Activated naive CD4-positive, alpha-beta T cell treated with anti-CD3 and anti-CD28 coated beads, Interleukin-2, amount 10 ng/mL, durations not matched to agents 7 days and 5 days (primary cell): ENCODE measurements around the gene TAB3.

ENCODE experiments used
- CTCF ChIA-PET: fragments of 350-600 bp; sonication (Branson Sonifier 250); formaldehyde crosslinking; loops from one replicate; lab custom pipeline; 2021; ENCODE audit warnings: antibody characterized with exemption; lab: Charles Lee
- DNase-seq: peaks from one replicate; pipeline ENCODE4 v3.0.0-alpha.2; 2020
- H3K27ac Mint-ChIP-seq: one replicate; pipeline ENCODE4 v1.8.0; 2021; ENCODE audit warnings: mild to moderate bottlenecking, moderate library complexity, mixed read lengths
- H3K27me3 Mint-ChIP-seq: one replicate; pipeline ENCODE4 v1.8.0; 2021; ENCODE audit warnings: mild to moderate bottlenecking, mixed read lengths
- H3K36me3 Mint-ChIP-seq: one replicate; pipeline ENCODE4 v1.8.0; 2021; ENCODE audit warnings: mixed read lengths
- H3K4me1 Mint-ChIP-seq: one replicate; pipeline ENCODE4 v1.8.0; 2021; ENCODE audit warnings: mixed read lengths
- H3K4me3 Mint-ChIP-seq: one replicate; pipeline ENCODE4 v1.8.0; 2021; ENCODE audit warnings: mild to moderate bottlenecking, moderate library complexity, mixed read lengths
- H3K9me3 Mint-ChIP-seq: one replicate; pipeline ENCODE4 v1.8.0; 2021; ENCODE audit warnings: mixed read lengths

Gene TAB3

GRCh38 chrX:30791296-30792278, 97.5 kb downstream of the TAB3 start:
- Mint-ChIP-seq H3K4me3 (no peak overlapping the region), H3K36me3 (no peaks in the 10 kb centered on the region), H3K4me1 (no peaks in the 10 kb centered on the region), H3K9me3 (no peaks in the 10 kb centered on the region), H3K27me3 (no peaks in the 10 kb centered on the region), H3K27ac (no peak overlapping the region)
- DNase-seq, result no peak
- CTCF ChIA-PET, result no interaction called here

GRCh38 chrX:30787012-30787411, 102.0 kb downstream of the TAB3 start:
- DNase-seq, result no peak
- H3K4me1 Mint-ChIP-seq, result no peaks in the 10 kb centered on the region
- CTCF ChIA-PET, result interaction anchor here (0.6 kb wide), 1 partner anchor 149 kb away, joined by 3 read pairs; no protein-coding TSS in a partner anchor
- no peak overlapping the region for H3K27ac Mint-ChIP-seq
- no peaks in the 10 kb centered on the region for H3K9me3 Mint-ChIP-seq
- no peak overlapping the region for H3K4me3 Mint-ChIP-seq
- no peaks in the 10 kb centered on the region for H3K36me3 Mint-ChIP-seq
- no peaks in the 10 kb centered on the region for H3K27me3 Mint-ChIP-seq

GRCh38 chrX:30786374-30786773, 102.7 kb downstream of the TAB3 start:
- CTCF ChIA-PET, result interaction anchor here (0.6 kb wide), 1 partner anchor 148 kb away, joined by 3 read pairs; no protein-coding TSS in a partner anchor
- H3K9me3 Mint-ChIP-seq, result no peaks in the 10 kb centered on the region
- H3K36me3 Mint-ChIP-seq, result no peaks in the 10 kb centered on the region
- no peak for DNase-seq
- H3K4me1 Mint-ChIP-seq, result no peaks in the 10 kb centered on the region
- H3K27me3 Mint-ChIP-seq, result no peaks in the 10 kb centered on the region
- H3K27ac Mint-ChIP-seq, result no peak overlapping the region
- H3K4me3 Mint-ChIP-seq, result no peak overlapping the region

GRCh38 chrX:30781711-30782444, 107.2 kb downstream of the TAB3 start:
- no peaks in the 10 kb centered on the region for H3K9me3 Mint-ChIP-seq
- no peak overlapping the region for H3K27ac Mint-ChIP-seq
- no peaks in the 10 kb centered on the region for H3K36me3 Mint-ChIP-seq
- no peaks in the 10 kb centered on the region for H3K4me1 Mint-ChIP-seq
- DNase-seq, result no peak
- no peak overlapping the region for H3K4me3 Mint-ChIP-seq
- CTCF ChIA-PET, result no interaction called here
- peaks cover 6% of the 10 kb centered on the region for H3K27me3 Mint-ChIP-seq

GRCh38 chrX:30779453-30780030, 109.5 kb downstream of the TAB3 start:
- no peaks in the 10 kb centered on the region for H3K4me1 Mint-ChIP-seq
- H3K9me3 Mint-ChIP-seq, result no peaks in the 10 kb centered on the region
- CTCF ChIA-PET, result no interaction called here
- peaks cover 6% of the 10 kb centered on the region for H3K27me3 Mint-ChIP-seq
- H3K36me3 Mint-ChIP-seq, result no peaks in the 10 kb centered on the region
- H3K4me3 Mint-ChIP-seq, result no peak overlapping the region
- H3K27ac Mint-ChIP-seq, result no peak overlapping the region
- no peak for DNase-seq

GRCh38 chrX:30777575-30777974, 111.5 kb downstream of the TAB3 start:
- Mint-ChIP-seq H3K36me3 (no peaks in the 10 kb centered on the region), H3K27ac (no peak overlapping the region), H3K4me3 (no peak overlapping the region), H3K27me3 (peaks cover 6% of the 10 kb centered on the region), H3K4me1 (no peaks in the 10 kb centered on the region), H3K9me3 (no peaks in the 10 kb centered on the region)
- CTCF ChIA-PET, result no interaction called here
- no peak for DNase-seq
